Naive B cell (primary cell): ENCODE results near the gene TMED8. TPM values are rescaled to one million over a fixed set of nuclear protein-coding genes. Genes with fewer than 3 reads are reported as not detected.

Experiments
- ATAC-seq, 2 donors: fragments of 150-1000 bp; cut with Tn5 transposase; 2 replicates each; pipeline ENCODE4 v1.10.0; 2021; ENCODE audit warnings: low read depth in 2 of 2, mild to moderate bottlenecking in 2 of 2, moderate library complexity in 2 of 2
- DNase-seq: peaks from one replicate; pipeline ENCODE4 v3.0.0; 2022
- H3K27ac Mint-ChIP-seq, 6 donors: one replicate each; pipeline ENCODE4 v1.8.0; 2020 to 2022; ENCODE audit warnings: mild to moderate bottlenecking in 6 of 6, mixed read lengths in 6 of 6, moderate library complexity in 5 of 6, inconsistent platforms in 2 of 6
- H3K27me3 Mint-ChIP-seq, 3 donors: one replicate each; pipeline ENCODE4 v1.8.0; 2021 to 2022; ENCODE audit warnings: mixed read lengths in 3 of 3, mild to moderate bottlenecking in 1 of 3
- H3K36me3 Mint-ChIP-seq, 2 donors: one replicate each; pipeline ENCODE4 v1.8.0; 2020 to 2022; ENCODE audit warnings: mixed read lengths in 2 of 2, inconsistent platforms in 1 of 2, mild to moderate bottlenecking in 1 of 2
- H3K4me1 Mint-ChIP-seq, 3 donors: one replicate each; pipeline ENCODE4 v1.8.0; 2020 to 2022; ENCODE audit warnings: mixed read lengths in 3 of 3, inconsistent platforms in 1 of 3, mild to moderate bottlenecking in 1 of 3, moderate library complexity in 1 of 3
- H3K4me3 Mint-ChIP-seq, 8 donors: one replicate each; pipeline ENCODE4 v1.8.0; 2020 to 2022; ENCODE audit warnings: mild to moderate bottlenecking in 8 of 8, mixed read lengths in 8 of 8, moderate library complexity in 8 of 8, inconsistent platforms in 2 of 8
- H3K9me3 Mint-ChIP-seq, 7 donors: one replicate each; pipeline ENCODE4 v1.8.0; 2020 to 2022; ENCODE audit warnings: mixed read lengths in 7 of 7, mild to moderate bottlenecking in 5 of 7, inconsistent platforms in 2 of 7, moderate library complexity in 1 of 7
- polyA plus RNA-seq, 6 donors: library from polyadenylated mRNA; unstranded; fragments of 300-500 nt; fragmentation: Illumina TruSeq; gene quantifications; one replicate each; pipeline ENCODE4 v1.2.3, GENCODE V29; 2021; ENCODE audit warnings: low read depth in 6 of 6

The TMED8 gene
- polyA plus RNA-seq, 6 donors from 2014 or later: 2.3 to 25.0 (median 21.6) TPM

- H3K36me3 Mint-ChIP-seq: peaks cover 0 to 8% of the 10 kb centered on the region in 2 donors
- peaks cover 0 to 3% (median 0%) of the 10 kb centered on the region in 7 donors for H3K9me3 Mint-ChIP-seq
- no peak overlapping the region for H3K27ac Mint-ChIP-seq
- DNase-seq (no peak), ATAC-seq (no peak)
- no peak overlapping the region for H3K4me3 Mint-ChIP-seq
- peaks cover 0 to 7% (median 7%) of the 10 kb centered on the region in 3 donors for H3K4me1 Mint-ChIP-seq
- no peaks in the 10 kb centered on the region for H3K27me3 Mint-ChIP-seq
Measured at GRCh38 chr14:77400216-77400615, 23.3 kb upstream of the TMED8 start.

DNA sequence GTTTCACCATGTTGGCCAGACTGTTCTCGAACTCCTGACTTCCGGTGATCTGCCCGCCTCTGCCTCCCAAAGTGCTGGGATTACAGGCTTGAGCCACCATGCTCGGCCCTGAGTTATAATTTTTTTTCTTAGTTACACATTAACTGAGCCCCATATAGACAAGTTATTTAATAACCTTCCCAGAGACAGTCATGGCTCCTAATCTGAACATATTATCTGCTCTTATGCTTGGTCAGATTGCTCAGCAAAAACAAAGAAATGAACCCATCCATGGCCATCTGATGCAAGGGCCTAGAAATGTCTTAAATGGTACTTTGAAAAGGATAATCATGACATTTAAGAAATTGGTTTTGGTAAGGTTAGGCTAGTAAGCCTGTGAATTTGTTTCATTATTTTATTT lies 13.3 kb upstream of the TMED8 start:
- H3K27me3 Mint-ChIP-seq: no peaks in the 10 kb centered on the region
- H3K9me3 Mint-ChIP-seq: no peaks in the 10 kb centered on the region
- no peaks in the 10 kb centered on the region for H3K4me1 Mint-ChIP-seq
- H3K4me3 Mint-ChIP-seq: no peak overlapping the region
- no peak overlapping the region for H3K27ac Mint-ChIP-seq
- no peak for ATAC-seq
- no peaks in the 10 kb centered on the region for H3K36me3 Mint-ChIP-seq
- DNase-seq: no peak

DNA sequence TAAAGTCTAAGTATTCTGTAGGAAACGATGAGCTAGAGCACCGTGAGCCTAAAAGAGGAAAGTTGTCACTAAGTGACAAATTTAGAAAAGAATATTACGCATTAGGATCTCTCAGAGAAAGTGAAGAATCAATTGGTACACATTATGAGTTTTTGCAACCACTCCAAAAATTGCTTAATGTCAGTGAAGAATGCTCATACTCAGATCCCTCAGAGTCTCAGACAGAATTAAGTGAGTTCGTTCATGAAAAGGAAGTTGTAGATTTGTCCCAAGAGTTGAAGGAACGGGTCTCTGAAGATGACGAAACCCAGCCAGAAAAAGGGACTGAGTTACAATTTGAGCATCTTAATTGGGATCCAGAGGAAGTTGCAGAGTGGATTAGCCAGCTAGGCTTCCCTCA lies 1.8 kb upstream of the TMED8 start:
- peaks cover 0 to 5% (median 0%) of the 10 kb centered on the region in 3 donors for H3K27me3 Mint-ChIP-seq
- H3K27ac Mint-ChIP-seq: no peak overlapping the region
- ATAC-seq (no peak), DNase-seq (no peak)
- no peak overlapping the region for H3K4me3 Mint-ChIP-seq
- H3K9me3 Mint-ChIP-seq: no peaks in the 10 kb centered on the region
- H3K36me3 Mint-ChIP-seq: no peaks in the 10 kb centered on the region
- H3K4me1 Mint-ChIP-seq: peaks cover 24 to 27% (median 24%) of the 10 kb centered on the region in 3 donors

- ATAC-seq (peak in 1 of 2 donors; percentile 0), DNase-seq (no peak)
- no peaks in the 10 kb centered on the region for H3K9me3 Mint-ChIP-seq
- peaks cover 0 to 5% (median 0%) of the 10 kb centered on the region in 3 donors for H3K27me3 Mint-ChIP-seq
- H3K27ac Mint-ChIP-seq: no peak overlapping the region
- H3K36me3 Mint-ChIP-seq: no peaks in the 10 kb centered on the region
- H3K4me3 Mint-ChIP-seq: no peak overlapping the region
- H3K4me1 Mint-ChIP-seq: peaks cover 35 to 39% (median 35%) of the 10 kb centered on the region in 3 donors
Measured at GRCh38 chr14:77377502-77377844, 579 bp upstream of the TMED8 start.

DNA sequence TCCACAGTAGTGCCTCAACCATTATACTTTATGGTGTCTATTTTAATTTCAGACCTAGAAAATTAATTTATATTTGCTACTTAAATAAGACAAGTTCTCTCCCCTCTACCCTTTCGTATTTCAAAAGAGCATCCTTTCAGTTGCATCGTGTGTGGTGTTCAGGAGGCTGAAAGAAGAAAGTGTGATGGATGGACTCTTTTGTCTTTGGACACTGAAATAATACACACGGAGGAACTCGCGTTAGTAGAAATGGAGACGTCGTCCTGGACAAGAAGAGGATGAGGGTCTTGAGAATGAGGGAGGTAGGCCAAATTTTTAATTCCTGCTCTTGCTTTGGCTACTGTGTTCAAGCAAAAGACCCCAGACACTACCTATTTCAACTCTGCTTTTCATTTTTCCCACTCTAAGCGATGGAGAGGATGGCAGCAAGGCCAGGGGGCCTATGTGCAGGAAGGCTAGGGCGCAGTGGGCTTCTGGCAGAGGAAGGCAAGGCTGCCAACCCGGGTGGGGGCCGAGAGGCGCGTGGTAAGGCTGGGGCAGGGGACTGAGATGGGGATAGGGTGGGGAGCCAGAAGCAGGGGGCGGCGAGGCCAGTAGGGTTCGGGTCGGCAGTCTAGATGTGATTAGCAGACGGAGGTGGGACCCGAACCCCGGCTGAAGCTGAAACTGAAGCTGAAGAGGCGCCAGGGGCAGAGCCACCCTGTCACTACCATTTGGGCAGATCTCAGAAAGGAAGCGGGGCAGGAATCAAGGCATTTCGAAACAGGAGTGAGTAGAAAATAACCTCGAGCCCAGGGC lies 722 bp downstream of the TMED8 start:
- Mint-ChIP-seq H3K27me3 (peaks cover 0 to 5% (median 0%) of the 10 kb centered on the region in 3 donors), H3K4me1 (peaks cover 42 to 52% (median 48%) of the 10 kb centered on the region in 3 donors), H3K27ac (peak overlapping the region in 5 of 6 donors; percentile 84 to 96 (median 93)), H3K36me3 (no peaks in the 10 kb centered on the region), H3K9me3 (no peaks in the 10 kb centered on the region), H3K4me3 (peak overlapping the region in 5 of 8 donors; percentile 92 to 97 (median 95))
- ATAC-seq (peak; percentile 1 to 8), DNase-seq (peak; percentile 10)

- H3K27me3 Mint-ChIP-seq: peaks cover 0 to 2% (median 0%) of the 10 kb centered on the region in 3 donors
- ATAC-seq (peak; percentile 12 to 14), DNase-seq (peak; percentile 44)
- H3K36me3 Mint-ChIP-seq: no peaks in the 10 kb centered on the region
- H3K9me3 Mint-ChIP-seq: no peaks in the 10 kb centered on the region
- peak overlapping the region in 5 of 6 donors; percentile 84 to 96 (median 93) for H3K27ac Mint-ChIP-seq
- peak overlapping the region in 5 of 8 donors; percentile 92 to 97 (median 95) for H3K4me3 Mint-ChIP-seq
- peaks cover 42 to 55% (median 52%) of the 10 kb centered on the region in 3 donors for H3K4me1 Mint-ChIP-seq
Measured at GRCh38 chr14:77375164-77375950, 1.5 kb downstream of the TMED8 start.

DNA sequence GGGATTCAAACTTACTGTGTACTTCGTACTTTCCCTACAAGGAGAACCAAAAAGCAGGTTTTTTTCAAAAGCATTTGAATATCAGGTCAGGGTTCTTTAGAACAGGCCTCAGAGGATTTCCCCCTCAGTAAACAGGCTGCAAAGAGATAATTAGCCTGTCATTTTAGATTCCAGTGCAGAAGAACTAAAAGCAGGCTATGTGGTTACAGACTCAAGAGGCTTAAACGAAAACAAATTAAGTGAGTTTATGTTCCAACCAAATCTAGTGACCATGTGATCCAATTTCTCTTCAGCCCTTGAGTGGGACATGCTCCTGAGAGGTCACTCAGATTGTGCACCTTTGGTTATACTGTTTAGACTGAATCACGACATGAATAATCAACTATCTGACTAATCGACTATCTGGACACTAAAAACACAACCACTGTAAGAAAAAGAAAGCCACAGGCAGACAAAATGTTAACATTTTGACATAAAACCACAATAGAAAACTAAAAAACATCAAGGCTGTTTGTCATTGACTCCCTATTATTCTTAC lies 4.5 kb downstream of the TMED8 start:
- ATAC-seq (peak; percentile 53 to 55), DNase-seq (peak; percentile 67)
- Mint-ChIP-seq H3K27ac (peak overlapping the region in 5 of 6 donors; percentile 37 to 94 (median 90)), H3K27me3 (no peaks in the 10 kb centered on the region), H3K4me1 (peaks cover 54 to 72% (median 64%) of the 10 kb centered on the region in 3 donors), H3K9me3 (no peaks in the 10 kb centered on the region), H3K4me3 (peak overlapping the region in 6 of 8 donors; percentile 18 to 90 (median 78)), H3K36me3 (no peaks in the 10 kb centered on the region)

DNA sequence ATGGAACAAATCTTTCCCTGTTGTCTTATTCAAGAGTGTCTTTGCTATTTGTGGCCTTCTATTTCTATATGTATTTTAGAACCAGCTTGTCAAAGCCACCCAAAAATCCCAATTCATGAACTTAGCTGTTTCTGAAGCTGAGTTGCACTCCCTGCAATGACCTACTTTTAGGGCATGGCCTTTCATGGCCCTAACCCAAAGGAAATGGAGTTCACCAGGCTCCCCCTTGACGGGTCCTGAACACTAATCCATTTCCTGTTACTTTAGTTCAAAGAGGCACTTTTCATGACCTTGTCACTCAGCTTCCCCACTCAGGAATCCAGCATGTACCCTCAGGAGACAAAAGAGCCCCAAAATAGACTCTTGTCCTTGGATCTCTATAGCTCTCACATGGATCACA lies 7.6 kb downstream of the TMED8 start:
- Mint-ChIP-seq H3K27me3 (no peaks in the 10 kb centered on the region), H3K9me3 (no peaks in the 10 kb centered on the region), H3K4me3 (no peak overlapping the region), H3K4me1 (peaks cover 51 to 80% (median 63%) of the 10 kb centered on the region in 3 donors), H3K27ac (peak overlapping the region in 3 of 6 donors; percentile 26 to 86 (median 38)), H3K36me3 (peaks cover 0 to 5% of the 10 kb centered on the region in 2 donors)
- no peak for ATAC-seq
- no peak for DNase-seq

DNA sequence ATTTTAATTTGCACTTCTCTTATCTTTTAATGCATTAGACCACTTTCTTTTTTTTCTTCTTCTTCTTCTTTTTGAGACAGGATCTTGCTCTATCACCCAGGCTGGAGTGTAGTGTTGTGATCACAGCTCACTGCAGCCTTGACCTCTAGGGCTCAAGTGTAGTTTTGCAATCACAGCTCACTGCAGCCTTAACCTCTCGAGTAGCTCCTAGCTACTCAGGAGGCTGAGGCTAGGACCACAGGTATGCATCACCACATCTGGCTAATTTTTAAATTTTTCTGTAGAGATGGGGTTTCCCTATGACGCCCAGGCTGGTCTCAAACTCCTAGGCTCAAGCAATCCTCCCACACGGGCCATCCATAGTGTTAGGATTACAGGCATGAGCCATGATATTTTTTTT lies 12.7 kb downstream of the TMED8 start:
- ATAC-seq: no peak
- Mint-ChIP-seq H3K27ac (peak overlapping the region in 2 of 6 donors; percentile 21 to 37), H3K27me3 (no peaks in the 10 kb centered on the region), H3K9me3 (peaks cover 0 to 2% (median 0%) of the 10 kb centered on the region in 7 donors), H3K36me3 (peaks cover 0 to 5% of the 10 kb centered on the region in 2 donors), H3K4me3 (no peak overlapping the region), H3K4me1 (peaks cover 52 to 78% (median 69%) of the 10 kb centered on the region in 3 donors)
- DNase-seq: no peak

DNA sequence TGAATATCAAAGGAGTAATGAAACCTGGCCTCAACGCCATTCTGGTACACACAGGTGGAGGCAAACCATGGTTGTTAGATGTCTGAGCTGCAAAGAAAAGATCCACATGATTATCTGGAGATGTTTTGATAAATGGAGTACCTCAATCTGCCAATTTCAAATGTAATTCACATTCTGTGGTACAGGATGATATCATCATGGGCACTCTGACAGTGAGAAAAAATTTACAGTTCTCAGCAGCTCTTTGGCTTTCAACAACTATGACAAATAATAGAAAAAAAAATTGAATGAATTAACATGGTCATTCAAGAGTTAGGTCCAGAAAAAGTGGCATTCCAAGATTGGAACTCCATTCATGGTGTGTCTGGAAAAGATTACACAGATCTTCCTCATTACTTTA lies 17.3 kb downstream of the TMED8 start:
- Mint-ChIP-seq H3K27me3 (no peaks in the 10 kb centered on the region), H3K4me3 (no peak overlapping the region), H3K9me3 (peaks cover 0 to 2% (median 0%) of the 10 kb centered on the region in 7 donors), H3K4me1 (peaks cover 42 to 60% (median 57%) of the 10 kb centered on the region in 3 donors), H3K36me3 (peaks cover 0 to 6% of the 10 kb centered on the region in 2 donors), H3K27ac (no peak overlapping the region)
- ATAC-seq: no peak
- DNase-seq: no peak

DNA sequence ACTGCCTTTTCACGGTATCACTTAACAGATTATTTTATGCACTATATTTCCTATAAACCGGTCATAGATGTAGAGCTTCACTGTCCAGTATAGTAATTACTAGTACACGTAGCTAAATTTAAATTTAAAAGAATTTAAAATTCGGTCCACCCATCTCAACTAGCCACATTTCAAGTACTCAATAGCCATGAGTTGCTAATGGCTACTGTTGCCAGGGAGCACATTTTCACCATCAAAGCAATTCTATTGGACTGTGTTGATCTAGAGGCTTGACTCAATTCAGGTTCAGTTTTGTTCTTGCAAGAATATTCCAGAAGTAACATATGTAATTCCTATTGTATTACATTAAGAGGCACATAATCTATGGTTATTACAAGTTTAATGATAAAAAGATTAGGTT lies 20.0 kb downstream of the TMED8 start:
- Mint-ChIP-seq H3K4me1 (peaks cover 29 to 45% (median 45%) of the 10 kb centered on the region in 3 donors), H3K9me3 (peaks cover 0 to 2% (median 0%) of the 10 kb centered on the region in 7 donors), H3K27ac (no peak overlapping the region), H3K4me3 (no peak overlapping the region), H3K27me3 (no peaks in the 10 kb centered on the region), H3K36me3 (peaks cover 0 to 4% of the 10 kb centered on the region in 2 donors)
- no peak for DNase-seq
- ATAC-seq: no peak

DNA sequence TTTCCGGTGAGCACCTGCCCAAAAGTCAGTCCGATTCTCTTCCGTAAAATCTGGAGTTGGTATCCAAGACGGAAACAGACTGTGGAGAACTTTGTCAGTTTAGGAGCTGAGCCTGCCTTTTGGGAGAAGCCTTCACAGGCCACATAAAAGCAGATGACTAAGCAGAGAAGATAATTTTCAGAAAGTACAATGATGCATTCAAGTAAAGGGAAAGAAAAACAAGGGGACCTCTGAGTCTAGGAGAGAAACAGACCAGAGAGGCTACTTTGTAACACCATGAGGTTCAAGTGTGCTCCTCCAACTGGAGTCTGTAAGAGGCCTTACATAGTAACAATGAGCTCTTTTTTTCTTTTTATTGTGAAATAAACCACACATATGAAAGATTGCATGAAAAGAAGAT lies 21.1 kb downstream of the TMED8 start:
- no peak for DNase-seq
- Mint-ChIP-seq H3K27ac (peak overlapping the region in 1 of 6 donors; percentile 9), H3K4me3 (no peak overlapping the region), H3K4me1 (peaks cover 22 to 36% (median 34%) of the 10 kb centered on the region in 3 donors), H3K27me3 (no peaks in the 10 kb centered on the region), H3K9me3 (no peaks in the 10 kb centered on the region), H3K36me3 (peaks cover 0 to 4% of the 10 kb centered on the region in 2 donors)
- no peak for ATAC-seq

- ATAC-seq (no peak), DNase-seq (no peak)
- Mint-ChIP-seq H3K36me3 (peaks cover 10 to 18% of the 10 kb centered on the region in 2 donors), H3K27ac (peak overlapping the region in 5 of 6 donors; percentile 11 to 85 (median 56)), H3K4me1 (peaks cover 19 to 28% (median 24%) of the 10 kb centered on the region in 3 donors), H3K9me3 (no peaks in the 10 kb centered on the region), H3K27me3 (no peaks in the 10 kb centered on the region), H3K4me3 (no peak overlapping the region)
Measured at GRCh38 chr14:77353469-77354141, 23.3 kb downstream of the TMED8 start.
